T-helper 1 cell treated with Interleukin-12 subunit alpha and Interleukin-12 subunit beta and Interleukin-4 antibody, amounts not matched to agents 30 μg/mL and 1 μg/mL, for 36 hours (primary cell): Measurements from ENCODE around the gene PSME2.

ENCODE experiments used
- H3K27ac Mint-ChIP-seq: one replicate; pipeline ENCODE4 v1.8.0; 2021; ENCODE audit warnings: mild to moderate bottlenecking, mixed read lengths
- H3K27me3 Mint-ChIP-seq: one replicate; pipeline ENCODE4 v1.8.0; 2021; ENCODE audit warnings: low read depth, mixed read lengths
- H3K36me3 Mint-ChIP-seq: one replicate; pipeline ENCODE4 v1.8.0; 2021; ENCODE audit warnings: low read depth, mixed read lengths
- H3K4me1 Mint-ChIP-seq: one replicate; pipeline ENCODE4 v1.8.0; 2021; ENCODE audit warnings: low read depth, mixed read lengths
- H3K4me3 Mint-ChIP-seq: one replicate; pipeline ENCODE4 v1.8.0; 2021; ENCODE audit warnings: mild to moderate bottlenecking, moderate library complexity, mixed read lengths
- H3K9me3 Mint-ChIP-seq: one replicate; pipeline ENCODE4 v1.8.0; 2021; ENCODE audit warnings: mixed read lengths

The PSME2 gene

GRCh38 chr14:24137529-24138395, 8.6 kb downstream of the PSME2 start:
- Mint-ChIP-seq H3K9me3 (no peaks in the 10 kb centered on the region), H3K27ac (peak overlapping the region; percentile 65)

GRCh38 chr14:24136684-24137528, 9.5 kb downstream of the PSME2 start:
- peaks cover 49% of the 10 kb centered on the region for H3K4me1 Mint-ChIP-seq
- H3K9me3 Mint-ChIP-seq, result no peaks in the 10 kb centered on the region
- H3K4me3 Mint-ChIP-seq, result peak overlapping the region; percentile 95
- H3K27me3 Mint-ChIP-seq, result no peaks in the 10 kb centered on the region
- H3K27ac Mint-ChIP-seq, result peak overlapping the region; percentile 91
- peaks cover 38% of the 10 kb centered on the region for H3K36me3 Mint-ChIP-seq

More at GRCh38 chr14:24137529-24138395, 8.6 kb downstream of the PSME2 start:
- peak overlapping the region; percentile 95 for H3K4me3 Mint-ChIP-seq
- H3K27me3 Mint-ChIP-seq, result no peaks in the 10 kb centered on the region
- peaks cover 47% of the 10 kb centered on the region for H3K4me1 Mint-ChIP-seq
- H3K36me3 Mint-ChIP-seq, result peaks cover 39% of the 10 kb centered on the region

- H3K27ac Mint-ChIP-seq, result peak within 1 kb of the TSS; percentile 91
- H3K27me3 Mint-ChIP-seq, result no peaks in the 10 kb centered on the region
- H3K4me3 Mint-ChIP-seq, result peak within 1 kb of the TSS; percentile 95
- no peaks in the 10 kb centered on the region for H3K9me3 Mint-ChIP-seq
- peaks cover 38% of the 10 kb centered on the region for H3K36me3 Mint-ChIP-seq
- H3K4me1 Mint-ChIP-seq, result peaks cover 48% of the 10 kb centered on the region
Measured at GRCh38 chr14:24135834-24136683, 10.4 kb downstream of the PSME2 start, which contains the start of gene PSME1. Gene PSME1, plus strand, starts transcription at chr14:24136194. Its CDS starts 69 bp downstream, at chr14:24136263.

GRCh38 chr14:24135584-24135833, 10.9 kb downstream of the PSME2 start:
- no peaks in the 10 kb centered on the region for H3K27me3 Mint-ChIP-seq
- peaks cover 45% of the 10 kb centered on the region for H3K4me1 Mint-ChIP-seq
- H3K9me3 Mint-ChIP-seq, result no peaks in the 10 kb centered on the region
- peak overlapping the region; percentile 89 for H3K4me3 Mint-ChIP-seq
- peak overlapping the region; percentile 89 for H3K27ac Mint-ChIP-seq
- peaks cover 35% of the 10 kb centered on the region for H3K36me3 Mint-ChIP-seq

GRCh38 chr14:24133735-24134134, 12.7 kb downstream of the PSME2 start:
- Mint-ChIP-seq H3K27me3 (no peaks in the 10 kb centered on the region), H3K9me3 (no peaks in the 10 kb centered on the region), H3K4me1 (peaks cover 33% of the 10 kb centered on the region), H3K4me3 (no peak overlapping the region), H3K36me3 (peaks cover 23% of the 10 kb centered on the region), H3K27ac (no peak overlapping the region)

GRCh38 chr14:24132976-24133375, 13.4 kb downstream of the PSME2 start:
- Mint-ChIP-seq H3K27ac (peak overlapping the region; percentile 53), H3K27me3 (no peaks in the 10 kb centered on the region), H3K4me3 (no peak overlapping the region), H3K36me3 (peaks cover 17% of the 10 kb centered on the region), H3K9me3 (no peaks in the 10 kb centered on the region), H3K4me1 (peaks cover 29% of the 10 kb centered on the region)

GRCh38 chr14:24132061-24132685, 14.2 kb downstream of the PSME2 start:
- H3K27me3 Mint-ChIP-seq, result no peaks in the 10 kb centered on the region
- H3K4me3 Mint-ChIP-seq, result no peak overlapping the region
- H3K9me3 Mint-ChIP-seq, result no peaks in the 10 kb centered on the region
- H3K27ac Mint-ChIP-seq, result peak overlapping the region; percentile 53
- peaks cover 14% of the 10 kb centered on the region for H3K36me3 Mint-ChIP-seq
- peaks cover 25% of the 10 kb centered on the region for H3K4me1 Mint-ChIP-seq

GRCh38 chr14:24131549-24131966, 14.9 kb downstream of the PSME2 start:
- H3K27me3 Mint-ChIP-seq, result no peaks in the 10 kb centered on the region
- H3K36me3 Mint-ChIP-seq, result peaks cover 8% of the 10 kb centered on the region
- peaks cover 19% of the 10 kb centered on the region for H3K4me1 Mint-ChIP-seq
- no peaks in the 10 kb centered on the region for H3K9me3 Mint-ChIP-seq
- no peak overlapping the region for H3K27ac Mint-ChIP-seq
- no peak overlapping the region for H3K4me3 Mint-ChIP-seq

GRCh38 chr14:24130717-24131548, 15.5 kb downstream of the PSME2 start:
- H3K36me3 Mint-ChIP-seq, result peaks cover 8% of the 10 kb centered on the region
- H3K4me3 Mint-ChIP-seq, result no peak overlapping the region
- peaks cover 19% of the 10 kb centered on the region for H3K4me1 Mint-ChIP-seq
- peak overlapping the region; percentile 65 for H3K27ac Mint-ChIP-seq
- H3K27me3 Mint-ChIP-seq, result no peaks in the 10 kb centered on the region
- H3K9me3 Mint-ChIP-seq, result no peaks in the 10 kb centered on the region

GRCh38 chr14:24130380-24130716, 16.1 kb downstream of the PSME2 start, which contains the start of gene FITM1:
Gene FITM1, plus strand, starts transcription at chr14:24130659. Its CDS starts 905 bp downstream, at chr14:24131564.
- H3K36me3 Mint-ChIP-seq, result peaks cover 8% of the 10 kb centered on the region
- no peak within 1 kb of the TSS for H3K4me3 Mint-ChIP-seq
- H3K9me3 Mint-ChIP-seq, result no peaks in the 10 kb centered on the region
- peaks cover 17% of the 10 kb centered on the region for H3K4me1 Mint-ChIP-seq
- no peaks in the 10 kb centered on the region for H3K27me3 Mint-ChIP-seq
- peak within 1 kb of the TSS; percentile 65 for H3K27ac Mint-ChIP-seq

GRCh38 chr14:24129410-24129998, 16.9 kb downstream of the PSME2 start:
- no peaks in the 10 kb centered on the region for H3K9me3 Mint-ChIP-seq
- H3K4me3 Mint-ChIP-seq, result no peak overlapping the region
- no peak overlapping the region for H3K27ac Mint-ChIP-seq
- H3K4me1 Mint-ChIP-seq, result peaks cover 16% of the 10 kb centered on the region
- peaks cover 11% of the 10 kb centered on the region for H3K36me3 Mint-ChIP-seq
- H3K27me3 Mint-ChIP-seq, result no peaks in the 10 kb centered on the region

GRCh38 chr14:24127673-24128072, 18.7 kb downstream of the PSME2 start:
- no peak overlapping the region for H3K4me3 Mint-ChIP-seq
- H3K27ac Mint-ChIP-seq, result no peak overlapping the region
- H3K9me3 Mint-ChIP-seq, result no peaks in the 10 kb centered on the region
- H3K4me1 Mint-ChIP-seq, result peaks cover 14% of the 10 kb centered on the region
- no peaks in the 10 kb centered on the region for H3K27me3 Mint-ChIP-seq
- peaks cover 16% of the 10 kb centered on the region for H3K36me3 Mint-ChIP-seq

- Mint-ChIP-seq H3K27ac (no peak overlapping the region), H3K4me3 (no peak overlapping the region), H3K4me1 (peaks cover 10% of the 10 kb centered on the region), H3K9me3 (no peaks in the 10 kb centered on the region), H3K27me3 (no peaks in the 10 kb centered on the region), H3K36me3 (peaks cover 16% of the 10 kb centered on the region)
Measured at GRCh38 chr14:24126939-24127338, 19.5 kb downstream of the PSME2 start.
